Calu3 (cell line): ENCODE measurements around the gene CYBC1. TPM values are rescaled to one million over a fixed set of nuclear protein-coding genes. Genes with fewer than 3 reads are reported as not detected.

ENCODE experiments used
- BruUV-seq: library from RNA; stranded (reverse); fragments of 400-500 nt; replicated peaks from 2 replicates; lab custom pipeline; 2021; lab: Mats Ljungman, UMichigan
- CTCF ChIA-PET: fragments of 300-600 bp; sonication (Branson Sonifier 250); formaldehyde crosslinking; loops from one replicate; lab custom pipeline; 2022; ENCODE audit warnings: antibody characterized with exemption; lab: Charles Lee
- DNase-seq: peaks from one replicate; pipeline ENCODE4 v3.0.0; 2022
- H3K27ac Mint-ChIP-seq: one replicate; pipeline ENCODE4 v1.8.0; 2022; ENCODE audit warnings: mixed read lengths; ENCODE audit not compliant: unreplicated experiment
- H3K27me3 Mint-ChIP-seq: one replicate; pipeline ENCODE4 v1.8.0; 2022; ENCODE audit warnings: mixed read lengths; ENCODE audit not compliant: unreplicated experiment
- H3K36me3 Mint-ChIP-seq: one replicate; pipeline ENCODE4 v1.8.0; 2022; ENCODE audit warnings: mild to moderate bottlenecking, moderate library complexity, mixed read lengths; ENCODE audit not compliant: insufficient read depth, unreplicated experiment
- H3K4me1 Mint-ChIP-seq: one replicate; pipeline ENCODE4 v1.8.0; 2022; ENCODE audit warnings: mild to moderate bottlenecking, low read depth, mixed read lengths; ENCODE audit not compliant: unreplicated experiment
- H3K4me3 Mint-ChIP-seq: one replicate; pipeline ENCODE4 v1.8.0; 2022; ENCODE audit warnings: mild to moderate bottlenecking, low read depth, moderate library complexity, mixed read lengths; ENCODE audit not compliant: unreplicated experiment
- H3K9me3 Mint-ChIP-seq: one replicate; pipeline ENCODE4 v1.8.0; 2022; ENCODE audit warnings: low read depth, mixed read lengths; ENCODE audit not compliant: unreplicated experiment
- CTCF ChIP-seq: fragments of 200-600 bp; IDR thresholded peaks from one replicate; pipeline ENCODE4 v1.8.0; 2022; ENCODE audit warnings: antibody characterized with exemption; ENCODE audit not compliant: unreplicated experiment
- intact Hi-C: fragments of 100-400 bp; cut with micrococcal nuclease; formaldehyde crosslinking; loops from one replicate; pipeline ENCODE4 v1.10.0; 2022; ENCODE audit not compliant: unreplicated experiment
- total RNA-seq: library from RNA; stranded (reverse); gene quantifications from 2 replicates; pipeline ENCODE4 v1.2.3, GENCODE V29; 2022

Gene CYBC1
- total RNA-seq, 1 experiment from 2014 or later = 80.3 TPM

DNA sequence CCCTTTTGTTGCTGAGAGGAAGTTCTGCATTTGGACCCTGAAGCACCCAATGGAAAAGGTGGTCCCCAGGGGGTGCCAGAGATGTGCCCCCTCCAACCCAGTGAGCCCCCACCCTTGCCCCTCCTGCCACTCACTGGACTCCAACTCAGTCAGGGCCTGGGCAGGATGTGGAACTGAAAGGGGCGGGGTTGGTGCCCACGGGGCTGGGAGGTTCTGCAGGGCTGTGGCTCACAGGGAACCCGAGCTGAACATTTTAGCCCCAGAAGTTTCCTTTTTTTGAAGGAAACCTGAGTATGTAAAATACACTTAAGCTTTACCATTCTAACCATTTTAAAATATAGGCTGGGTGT is 16.4 kb downstream of the CYBC1 start:
- intact Hi-C loops = no loop called here
- H3K27me3 Mint-ChIP-seq = no peaks in the 10 kb centered on the region
- no TSS peak for BruUV-seq
- H3K4me1 Mint-ChIP-seq = no peaks in the 10 kb centered on the region
- H3K36me3 Mint-ChIP-seq = no peaks in the 10 kb centered on the region
- TF ChIP-seq CTCF = no peak
- no peak overlapping the region for H3K27ac Mint-ChIP-seq
- CTCF ChIA-PET = no interaction called here
- no peaks in the 10 kb centered on the region for H3K9me3 Mint-ChIP-seq
- no peak for DNase-seq
- H3K4me3 Mint-ChIP-seq = no peak overlapping the region

- no TSS peak for BruUV-seq
- Mint-ChIP-seq H3K27ac (no peak overlapping the region), H3K36me3 (no peaks in the 10 kb centered on the region)
These were observed 16.9 kb downstream of the CYBC1 start for GRCh38 chr17:82433560-82434215.

GRCh38 chr17:82432017-82432416 is 18.5 kb downstream of the CYBC1 start:
- Mint-ChIP-seq H3K4me1 (no peaks in the 10 kb centered on the region), H3K27ac (no peak overlapping the region), H3K4me3 (no peak overlapping the region), H3K27me3 (no peaks in the 10 kb centered on the region), H3K9me3 (no peaks in the 10 kb centered on the region), H3K36me3 (no peaks in the 10 kb centered on the region)
- CTCF ChIA-PET = no interaction called here
- TF ChIP-seq CTCF = no peak
- no TSS peak for BruUV-seq
- intact Hi-C loops = no loop called here
- DNase-seq = no peak

More at GRCh38 chr17:82433560-82434215, 16.9 kb downstream of the CYBC1 start:
- Mint-ChIP-seq H3K4me1 (no peaks in the 10 kb centered on the region), H3K27me3 (no peaks in the 10 kb centered on the region), H3K9me3 (no peaks in the 10 kb centered on the region), H3K4me3 (no peak overlapping the region)
- DNase-seq = no peak
- intact Hi-C loops = no loop called here
- no peak for TF ChIP-seq CTCF
- CTCF ChIA-PET = no interaction called here

GRCh38 chr17:82429824-82430223 is 20.7 kb downstream of the CYBC1 start:
- CTCF ChIA-PET = no interaction called here
- no peak overlapping the region for H3K27ac Mint-ChIP-seq
- H3K27me3 Mint-ChIP-seq = no peaks in the 10 kb centered on the region
- H3K9me3 Mint-ChIP-seq = no peaks in the 10 kb centered on the region
- no peaks in the 10 kb centered on the region for H3K36me3 Mint-ChIP-seq
- H3K4me1 Mint-ChIP-seq = no peaks in the 10 kb centered on the region
- H3K4me3 Mint-ChIP-seq = no peak overlapping the region
- intact Hi-C loops = no loop called here
- no peak for DNase-seq
- TF ChIP-seq CTCF = no peak
- BruUV-seq = no TSS peak
